Ishikawa (cell line): ENCODE results near the gene CHAT.

ENCODE experiments used
- RAD21 ChIP-seq: IDR thresholded peaks from 2 replicates; pipeline ENCODE4 v1.6.1; 2012; ENCODE audit warnings: low read depth
- REST ChIP-seq: IDR thresholded peaks from 2 replicates; pipeline ENCODE4 v1.6.1; 2012; ENCODE audit warnings: low read depth, mild to moderate bottlenecking
- TCF12 ChIP-seq: IDR thresholded peaks from 2 replicates; pipeline ENCODE4 v1.6.1; 2012; ENCODE audit warnings: low read depth
- YY1 ChIP-seq: IDR thresholded peaks from 2 replicates; pipeline ENCODE4 v1.6.1; 2012; ENCODE audit warnings: low read depth

- no peak for TF ChIP-seq YY1
- no peak for TF ChIP-seq REST
- TF ChIP-seq TCF12 = no peak
- TF ChIP-seq RAD21 = peak; percentile 55
Measured at GRCh38 chr10:49592726-49593563, 20.9 kb upstream of the CHAT start.
